ENCODE data around the gene ALK.

ALK gene

GRCh38 chr2:29388071-29388470 lies 533.3 kb downstream of the ALK start:
- DNase-seq (ENCODE audit: extremely low read depth in 1 of 2, low read depth in 1 of 2), result no peak

DNA sequence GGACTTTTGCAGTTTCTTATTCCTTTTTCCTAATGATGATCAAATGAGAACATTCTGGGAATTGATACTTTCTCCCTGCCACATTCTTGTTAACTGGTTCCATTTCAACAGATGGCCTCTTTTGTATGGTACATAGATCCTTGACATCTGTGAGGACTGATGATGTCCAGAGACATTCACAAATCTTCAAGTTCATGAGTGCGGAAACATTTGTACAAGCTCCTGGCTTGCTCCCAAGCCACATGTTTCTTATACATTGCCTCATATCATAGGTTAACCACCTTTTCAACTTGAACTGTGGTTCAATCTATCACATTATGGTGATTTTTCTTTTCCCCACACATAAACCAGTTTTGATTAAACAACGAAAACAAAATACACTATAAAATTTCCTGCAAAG lies 538.9 kb downstream of the ALK start:
- no peak for DNase-seq (ENCODE audit: extremely low read depth in 1 of 2, low read depth in 1 of 2)

GRCh38 chr2:29377788-29378187 lies 543.6 kb downstream of the ALK start:
- DNase-seq (ENCODE audit: extremely low read depth in 1 of 2, low read depth in 1 of 2), result no peak

- no peak for DNase-seq (ENCODE audit: extremely low read depth in 1 of 2, low read depth in 1 of 2)
Observed at GRCh38 chr2:29376541-29376940, 544.8 kb downstream of the ALK start.

DNA sequence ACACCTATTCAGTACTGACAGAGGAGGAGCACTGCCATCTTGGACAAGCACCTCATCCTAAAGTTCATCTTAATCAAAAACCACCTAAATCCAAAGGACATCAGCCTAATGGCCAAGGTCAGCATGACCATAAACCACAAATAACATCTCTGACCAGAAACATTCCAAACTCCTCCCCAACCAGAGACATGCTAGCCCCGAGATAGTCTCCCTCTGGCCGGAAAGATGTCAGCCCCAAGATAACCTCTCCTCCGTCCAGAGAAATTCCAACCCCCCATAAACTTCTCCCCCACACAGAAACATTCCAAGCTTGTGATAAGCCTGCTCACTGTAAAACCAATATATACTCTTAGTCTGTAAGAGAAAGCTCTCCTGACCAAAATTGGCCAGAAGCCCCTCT lies 545.5 kb downstream of the ALK start:
- DNase-seq (ENCODE audit: extremely low read depth in 1 of 2, low read depth in 1 of 2), result no peak

DNA sequence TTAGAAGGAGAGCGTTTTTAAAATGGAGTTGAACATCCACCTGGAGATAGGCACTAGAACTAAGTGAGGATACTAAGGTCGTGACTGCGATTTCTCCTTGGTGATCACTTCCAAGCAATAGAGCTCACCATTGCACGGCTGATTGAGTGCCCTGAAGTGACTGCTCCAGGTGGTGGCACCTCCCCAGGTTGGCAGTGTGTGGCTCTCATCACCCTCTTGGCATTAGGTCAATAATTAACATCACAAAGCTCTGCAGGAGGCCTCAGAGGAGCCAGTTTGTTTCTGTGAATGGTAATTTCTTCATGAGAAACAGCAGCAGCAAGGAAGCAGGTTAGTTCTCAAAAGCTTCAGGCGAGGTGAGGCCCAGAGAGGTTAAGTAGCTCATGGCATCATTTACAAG lies 546.6 kb downstream of the ALK start:
- no peak for DNase-seq (ENCODE audit: extremely low read depth in 1 of 2, low read depth in 1 of 2)

DNA sequence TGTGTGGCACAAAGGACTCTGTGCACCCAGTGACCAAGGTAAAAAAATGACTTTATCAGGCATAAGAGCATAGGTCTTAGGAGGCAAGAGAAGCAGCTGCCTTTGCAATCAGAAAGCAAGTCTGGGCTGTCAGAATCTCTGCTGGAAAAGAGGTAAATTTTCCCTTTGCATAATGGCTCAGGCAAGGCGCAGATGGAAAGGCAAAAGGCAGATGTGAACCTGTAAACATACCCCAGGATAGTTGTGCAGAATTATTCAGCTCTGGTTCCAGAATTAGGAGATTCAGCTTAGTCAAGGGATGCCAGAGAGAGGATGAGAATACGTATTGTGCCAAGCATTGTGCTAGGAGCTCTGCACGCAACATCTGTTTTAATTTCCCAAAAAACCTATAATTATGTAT lies 547.5 kb downstream of the ALK start:
- DNase-seq (ENCODE audit: extremely low read depth in 1 of 2, low read depth in 1 of 2), result no peak

DNA sequence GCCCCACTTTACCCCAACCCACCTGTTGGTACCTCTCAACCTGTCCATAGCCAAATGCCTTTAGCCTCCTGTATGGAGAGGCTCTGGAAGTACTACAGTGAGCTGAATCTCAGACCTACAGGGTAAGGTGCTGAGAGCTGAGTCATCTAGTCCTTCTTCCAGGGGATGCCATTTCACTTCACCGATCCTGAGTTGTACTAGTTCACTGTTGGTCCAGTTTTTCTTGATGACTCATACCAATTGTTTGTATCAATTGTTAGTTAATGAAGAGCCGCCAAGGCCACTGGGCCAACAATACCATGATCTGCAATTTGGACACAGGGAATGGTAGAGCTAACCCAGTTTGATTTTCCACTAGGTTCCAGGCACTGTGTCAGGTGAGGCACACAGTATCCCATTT lies 549.2 kb downstream of the ALK start:
- no peak for DNase-seq (ENCODE audit: extremely low read depth in 1 of 2, low read depth in 1 of 2)

- DNase-seq (ENCODE audit: extremely low read depth in 1 of 2, low read depth in 1 of 2), result no peak
Observed at GRCh38 chr2:29370581-29371125, 550.7 kb downstream of the ALK start.

GRCh38 chr2:29370173-29370572 lies 551.2 kb downstream of the ALK start:
- no peak for DNase-seq (ENCODE audit: extremely low read depth in 1 of 2, low read depth in 1 of 2)

GRCh38 chr2:29368659-29369040 lies 552.7 kb downstream of the ALK start:
- DNase-seq (ENCODE audit: extremely low read depth in 1 of 2, low read depth in 1 of 2), result no peak

DNA sequence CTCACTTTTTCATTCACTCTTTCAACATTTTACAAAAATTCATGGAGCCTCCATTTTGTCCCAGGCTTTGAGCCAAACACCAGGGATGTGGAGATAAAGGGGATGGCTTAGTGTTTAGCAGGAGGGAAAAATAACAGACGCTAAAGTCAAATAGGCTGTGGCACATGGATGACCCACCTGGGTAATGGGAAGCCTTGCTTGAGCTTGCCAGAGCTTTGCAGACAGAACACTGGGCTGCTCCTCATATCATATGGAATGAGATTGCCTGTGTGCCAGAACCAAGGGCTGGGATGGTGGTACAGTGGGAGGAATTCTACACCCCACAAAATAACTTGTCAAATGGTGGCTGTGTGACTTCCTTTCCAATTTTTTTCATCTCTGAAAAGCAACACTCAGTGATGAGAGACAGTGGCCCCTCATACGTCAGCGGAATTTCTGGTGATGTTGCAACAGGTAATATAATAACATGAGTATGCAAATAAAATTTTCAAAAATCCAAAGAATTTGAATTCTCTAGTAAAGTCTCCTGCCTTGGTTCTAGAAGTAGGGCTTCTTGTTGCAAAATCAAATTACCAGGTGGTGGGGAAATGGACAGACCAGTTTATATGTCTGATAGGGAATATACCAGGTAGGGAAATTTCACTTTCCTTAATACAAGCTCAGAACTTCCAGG lies 553.3 kb downstream of the ALK start:
- DNase-seq (ENCODE audit: extremely low read depth in 1 of 2, low read depth in 1 of 2), result no peak

- no peak for DNase-seq (ENCODE audit: extremely low read depth in 1 of 2, low read depth in 1 of 2)
Observed at GRCh38 chr2:29363111-29363510, 558.3 kb downstream of the ALK start.

DNA sequence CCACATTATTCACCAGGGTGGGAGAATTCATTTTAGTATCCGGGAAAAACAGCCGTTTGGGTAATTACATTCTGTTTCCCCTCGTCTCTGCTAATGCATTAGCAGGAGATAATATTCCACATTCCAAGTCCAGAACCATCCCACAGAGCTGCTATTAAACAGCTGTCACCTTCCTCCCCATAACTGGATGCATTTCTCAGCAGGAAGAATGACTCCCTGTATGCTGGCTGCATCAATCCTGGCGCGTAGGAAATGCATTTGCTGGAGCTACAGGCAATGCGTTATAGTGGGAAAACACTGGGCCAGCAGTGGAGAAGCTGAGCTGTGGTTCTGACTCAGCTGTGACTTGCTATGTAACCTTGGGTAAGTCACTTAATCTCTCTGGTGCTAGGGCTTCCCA lies 560.2 kb downstream of the ALK start:
- DNase-seq (ENCODE audit: extremely low read depth in 1 of 2, low read depth in 1 of 2), result no peak

DNA sequence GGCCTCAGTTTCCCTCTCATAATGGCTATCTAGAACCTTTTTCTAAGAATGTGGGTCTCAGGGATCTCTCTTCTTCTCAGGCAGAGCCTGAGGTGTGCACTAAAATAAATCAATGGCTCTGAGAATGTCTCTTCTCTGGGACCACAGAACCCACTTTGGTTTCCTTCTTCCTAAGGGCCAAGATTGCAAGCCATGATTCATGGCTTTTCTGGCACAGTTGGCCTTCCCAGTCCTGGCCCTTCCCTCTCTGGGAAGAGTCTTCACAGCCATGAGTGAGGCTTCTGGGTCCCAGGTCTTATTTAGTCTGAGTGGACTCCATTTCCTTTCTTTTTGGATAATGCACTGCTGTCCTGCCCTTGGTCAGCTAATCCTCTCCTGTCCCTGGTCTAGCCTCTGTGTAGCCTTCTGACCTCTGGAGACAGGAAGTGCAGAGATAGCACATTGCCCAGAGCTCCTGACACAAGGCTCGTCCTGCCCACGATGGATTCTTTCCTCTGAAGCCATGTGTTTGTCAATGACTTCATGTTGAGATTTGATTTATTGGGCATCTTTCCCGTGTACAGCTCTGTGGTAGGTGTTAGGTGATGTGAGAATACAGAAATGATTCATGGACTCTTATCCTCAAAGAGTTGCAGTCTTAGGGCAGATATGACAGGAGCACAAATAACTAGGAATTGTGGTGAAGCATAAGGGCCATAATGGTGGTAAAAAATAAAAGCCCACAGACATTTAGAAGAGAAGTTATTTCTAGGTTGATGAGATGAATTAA lies 561.2 kb downstream of the ALK start:
- DNase-seq (ENCODE audit: extremely low read depth in 1 of 2, low read depth in 1 of 2), result no peak

DNA sequence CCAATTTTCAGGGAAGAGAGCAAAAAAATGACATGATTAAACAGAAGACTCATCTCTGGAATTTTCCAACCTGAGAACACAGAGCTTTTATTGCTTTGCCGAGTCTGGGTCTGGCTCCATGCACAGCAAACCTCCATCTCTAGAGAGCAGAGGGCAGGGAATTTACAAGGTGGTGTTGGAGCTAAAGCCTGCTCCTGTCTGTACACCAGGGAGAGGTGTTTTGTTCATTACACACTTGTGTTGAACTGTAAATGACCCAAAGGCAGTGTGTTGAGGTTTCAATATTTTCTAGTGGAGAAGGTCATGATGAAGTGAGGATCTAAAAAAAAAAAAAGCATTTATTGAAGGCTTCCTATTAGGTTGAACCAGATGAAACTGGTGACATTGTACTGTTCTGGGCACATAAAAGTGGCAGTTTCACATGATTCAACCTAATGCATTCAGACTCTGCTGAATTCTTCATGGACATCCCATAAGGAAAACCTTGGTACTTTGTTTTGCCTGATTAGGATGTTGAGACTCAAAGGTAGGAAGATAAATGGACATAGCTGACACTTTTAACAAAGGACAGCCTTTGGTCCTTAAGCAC lies 567.9 kb downstream of the ALK start:
- DNase-seq (ENCODE audit: extremely low read depth in 1 of 2, low read depth in 1 of 2), result no peak

DNA sequence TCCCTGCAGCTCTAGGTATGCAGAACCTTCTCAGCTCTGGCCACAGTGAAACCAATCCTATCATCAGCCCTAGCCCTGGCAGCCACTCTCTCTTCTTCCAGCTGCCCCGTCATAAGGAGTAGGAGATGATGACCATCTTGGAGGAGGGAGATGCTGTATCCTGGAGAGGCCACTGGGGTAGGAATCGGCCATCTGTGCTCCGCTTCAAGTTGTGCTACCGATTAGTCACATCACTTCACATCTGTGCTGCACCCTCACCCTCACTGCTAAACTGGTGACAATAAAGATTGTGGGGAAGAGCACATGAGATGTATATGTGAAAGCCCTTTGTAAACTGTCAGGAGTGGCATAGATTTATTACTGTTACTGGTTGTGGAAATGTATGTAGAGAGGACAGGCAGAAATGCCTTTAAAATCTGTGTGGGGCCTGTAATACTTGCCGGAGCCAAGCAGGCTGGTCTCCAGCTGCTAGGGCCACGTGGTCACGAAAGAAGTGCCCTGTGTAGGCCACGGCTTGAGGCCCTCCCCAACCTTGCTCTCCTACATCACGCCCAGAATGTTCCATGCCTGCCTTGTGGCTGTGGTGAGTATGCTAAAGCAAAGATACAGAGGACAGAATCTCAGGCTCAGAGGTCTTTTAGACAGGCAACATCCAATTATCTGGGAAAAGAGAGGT lies 569.3 kb downstream of the ALK start:
- DNase-seq (ENCODE audit: extremely low read depth in 1 of 2, low read depth in 1 of 2), result no peak

DNA sequence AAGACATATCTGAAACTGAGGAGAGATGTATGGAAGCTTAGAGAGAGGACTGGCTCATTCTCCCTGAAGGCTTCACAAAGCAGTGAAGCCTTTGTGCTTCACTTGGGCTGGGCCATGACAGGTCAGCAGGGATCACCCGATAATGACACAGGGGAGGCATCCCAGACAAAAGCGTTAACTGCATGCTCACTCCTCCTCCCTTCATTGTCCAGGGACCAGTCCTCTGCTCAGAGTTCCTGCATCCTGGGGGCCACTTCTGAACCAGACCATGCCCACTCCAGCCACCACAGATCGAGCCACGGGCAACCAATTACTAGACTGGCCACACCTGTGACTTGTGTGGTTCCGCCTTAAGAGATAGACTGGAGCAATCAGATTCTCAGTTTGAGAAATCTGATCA lies 570.1 kb downstream of the ALK start:
- no peak for DNase-seq (ENCODE audit: extremely low read depth in 1 of 2, low read depth in 1 of 2)

DNA sequence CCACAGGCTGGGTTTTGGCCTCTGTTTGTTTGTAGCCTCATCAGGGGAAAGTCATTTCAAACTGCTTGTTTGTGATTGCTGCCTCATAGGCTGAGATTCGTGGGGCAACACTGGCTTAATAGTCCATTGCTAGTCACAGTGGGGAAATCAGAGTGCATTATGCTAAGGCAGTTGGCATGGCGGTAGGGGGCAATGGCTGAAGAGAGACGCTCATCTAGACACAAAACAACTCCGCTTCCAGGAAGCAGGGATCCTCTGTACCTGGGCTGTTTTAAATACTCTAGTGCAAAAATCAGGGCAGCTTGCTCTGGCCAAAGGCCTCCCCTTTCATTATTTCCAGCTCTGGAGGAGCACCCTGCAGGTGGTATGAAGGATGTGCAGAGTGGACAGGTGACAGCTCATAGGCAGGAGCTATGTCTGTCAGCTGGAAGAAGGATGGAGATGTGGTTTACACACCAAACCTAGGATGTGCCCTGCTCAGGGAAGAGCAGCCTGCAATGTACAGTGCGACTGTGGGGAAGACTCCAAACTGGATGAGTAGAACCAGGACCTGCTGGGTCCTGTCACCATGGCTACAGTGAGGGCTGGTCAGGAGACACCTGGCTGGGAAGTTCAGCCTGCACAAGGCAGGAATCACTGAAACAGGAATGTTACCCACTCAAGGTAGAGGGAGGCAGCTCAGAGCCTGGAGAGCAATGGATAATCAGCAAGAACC lies 571.9 kb downstream of the ALK start:
- no peak for DNase-seq (ENCODE audit: extremely low read depth in 1 of 2, low read depth in 1 of 2)

- DNase-seq (ENCODE audit: extremely low read depth in 1 of 2, low read depth in 1 of 2), result no peak
Observed at GRCh38 chr2:29347774-29348461, 573.5 kb downstream of the ALK start.

All from stimulated activated CD8-positive, alpha-beta memory T cell treated with anti-CD3 and anti-CD28 coated beads, Interleukin-7, amount 100 ng/mL, for 48 hours (primary cell).